Measurements from ENCODE around the gene SAP30L.

The SAP30L gene

GRCh38 chr5:154478752-154479159 lies 33.0 kb downstream of the SAP30L start:
- Histone ChIP-seq H3K9me3 (no peaks in the 10 kb centered on the region), H3K36me3 (no peaks in the 10 kb centered on the region), H3K4me3 (ENCODE audit: low read depth in 1 of 2, low read length in 1 of 2) (no peak overlapping the region), H3K4me1 (ENCODE audit: control insufficient read depth in 1 of 2, insufficient read depth in 1 of 2, low read depth in 1 of 2, low read length in 1 of 2) (peaks cover 0 to 7% of the 10 kb centered on the region in 2 experiments), H3K27me3 (peaks cover 100% of the 10 kb centered on the region), H3K27ac (no peak overlapping the region)
- TF ChIP-seq, protein P1, sequence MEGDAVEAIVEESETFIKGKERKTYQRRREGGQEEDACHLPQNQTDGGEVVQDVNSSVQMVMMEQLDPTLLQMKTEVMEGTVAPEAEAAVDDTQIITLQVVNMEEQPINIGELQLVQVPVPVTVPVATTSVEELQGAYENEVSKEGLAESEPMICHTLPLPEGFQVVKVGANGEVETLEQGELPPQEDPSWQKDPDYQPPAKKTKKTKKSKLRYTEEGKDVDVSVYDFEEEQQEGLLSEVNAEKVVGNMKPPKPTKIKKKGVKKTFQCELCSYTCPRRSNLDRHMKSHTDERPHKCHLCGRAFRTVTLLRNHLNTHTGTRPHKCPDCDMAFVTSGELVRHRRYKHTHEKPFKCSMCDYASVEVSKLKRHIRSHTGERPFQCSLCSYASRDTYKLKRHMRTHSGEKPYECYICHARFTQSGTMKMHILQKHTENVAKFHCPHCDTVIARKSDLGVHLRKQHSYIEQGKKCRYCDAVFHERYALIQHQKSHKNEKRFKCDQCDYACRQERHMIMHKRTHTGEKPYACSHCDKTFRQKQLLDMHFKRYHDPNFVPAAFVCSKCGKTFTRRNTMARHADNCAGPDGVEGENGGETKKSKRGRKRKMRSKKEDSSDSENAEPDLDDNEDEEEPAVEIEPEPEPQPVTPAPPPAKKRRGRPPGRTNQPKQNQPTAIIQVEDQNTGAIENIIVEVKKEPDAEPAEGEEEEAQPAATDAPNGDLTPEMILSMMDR (IDR thresholded peaks at IDR 0.05), result no peak

DNA sequence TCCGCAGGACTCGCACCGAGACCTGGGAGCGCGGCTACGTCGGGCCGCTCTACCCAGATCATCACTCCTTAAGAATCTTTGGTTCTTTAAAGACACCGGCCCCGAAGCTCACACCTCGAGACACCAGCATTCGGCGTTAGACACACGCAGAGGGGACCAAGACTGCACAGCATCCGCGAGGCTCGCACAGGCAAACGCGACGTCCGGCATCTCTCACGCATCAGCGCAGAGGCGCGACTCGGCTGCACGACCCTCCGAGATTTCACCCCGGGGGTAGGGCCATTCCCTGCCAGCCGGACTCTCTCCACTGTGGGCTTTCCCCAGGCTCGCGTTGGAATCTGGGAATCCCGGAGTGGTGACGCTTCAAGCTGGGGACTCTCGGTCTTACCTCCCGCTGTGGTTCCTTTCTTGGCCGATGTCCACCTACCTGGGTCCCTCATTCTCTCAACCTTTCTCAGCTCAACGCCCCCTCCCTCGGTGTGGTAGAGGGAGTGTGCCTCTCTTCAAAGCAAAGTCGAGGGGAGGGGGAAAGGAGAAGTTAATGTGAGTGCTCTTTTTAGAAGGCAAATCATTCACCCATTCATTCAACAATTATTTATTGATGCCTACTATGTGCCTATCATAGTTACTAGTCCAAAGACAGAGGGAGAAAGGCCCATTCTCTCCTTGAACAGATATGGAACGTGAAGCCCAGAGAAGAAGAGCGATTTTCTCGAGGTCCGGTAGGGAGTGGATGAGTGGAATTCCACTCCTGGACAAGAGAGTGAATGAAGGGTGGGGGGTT lies 33.6 kb downstream of the SAP30L start:
- H3K4me1 ChIP-seq (ENCODE audit: control insufficient read depth in 1 of 2, insufficient read depth in 1 of 2, low read depth in 1 of 2, low read length in 1 of 2), result peaks cover 0 to 7% of the 10 kb centered on the region in 2 experiments
- peaks cover 100% of the 10 kb centered on the region for H3K27me3 ChIP-seq
- H3K36me3 ChIP-seq, result no peaks in the 10 kb centered on the region
- H3K9me3 ChIP-seq, result no peaks in the 10 kb centered on the region
- H3K4me3 ChIP-seq (ENCODE audit: low read depth in 1 of 2, low read length in 1 of 2), result no peak overlapping the region
- H3K27ac ChIP-seq, result no peak overlapping the region
- TF ChIP-seq, protein P1 (IDR thresholded peaks at IDR 0.05), result no peak

DNA sequence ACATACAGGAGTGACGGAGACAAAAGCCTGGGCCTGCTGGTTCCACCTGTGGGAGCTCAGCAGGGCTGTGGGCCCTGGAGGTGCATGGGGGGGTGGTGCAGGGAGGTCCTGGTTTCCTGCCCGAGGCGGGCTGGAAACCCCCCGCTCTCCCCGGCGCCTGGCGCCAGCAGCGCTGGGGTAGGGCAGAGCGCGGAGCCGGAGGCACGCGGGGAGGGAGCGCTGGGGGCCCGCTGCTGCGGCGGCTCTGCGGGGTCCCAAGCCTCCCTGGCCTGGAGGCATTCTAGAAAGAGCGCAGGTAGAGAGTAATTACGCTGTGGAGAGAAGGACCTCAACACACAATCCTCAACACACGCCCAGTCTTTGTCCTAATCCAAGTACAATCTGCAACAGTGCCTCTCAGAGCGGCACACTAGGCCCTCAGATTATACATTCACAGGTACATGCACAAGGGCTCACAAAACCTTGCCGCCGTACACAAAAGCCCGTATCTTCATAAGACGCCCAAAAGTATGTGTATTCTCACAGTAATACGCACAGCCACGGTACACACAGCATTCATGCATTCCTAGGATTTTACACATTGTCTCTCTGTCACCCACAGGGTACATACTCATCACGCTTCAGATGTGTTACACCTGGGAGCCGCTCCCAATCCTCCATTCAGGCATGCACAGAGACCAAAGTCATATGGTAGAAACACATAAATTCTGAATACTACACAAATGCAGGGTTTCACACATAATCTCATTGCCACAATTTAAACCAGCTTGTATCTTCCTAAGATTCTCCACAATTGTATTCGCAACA lies 34.4 kb downstream of the SAP30L start:
- Histone ChIP-seq H3K27ac (no peak overlapping the region), H3K9me3 (no peaks in the 10 kb centered on the region), H3K4me3 (ENCODE audit: low read depth in 1 of 2, low read length in 1 of 2) (no peak overlapping the region), H3K36me3 (no peaks in the 10 kb centered on the region), H3K4me1 (ENCODE audit: control insufficient read depth in 1 of 2, insufficient read depth in 1 of 2, low read depth in 1 of 2, low read length in 1 of 2) (peaks cover 0 to 7% of the 10 kb centered on the region in 2 experiments), H3K27me3 (peaks cover 100% of the 10 kb centered on the region)
- TF ChIP-seq, protein P1 (IDR thresholded peaks at IDR 0.05), result no peak

GRCh38 chr5:154480847-154481246 lies 35.0 kb downstream of the SAP30L start:
- peaks cover 0 to 7% of the 10 kb centered on the region in 2 experiments for H3K4me1 ChIP-seq (ENCODE audit: control insufficient read depth in 1 of 2, insufficient read depth in 1 of 2, low read depth in 1 of 2, low read length in 1 of 2)

DNA sequence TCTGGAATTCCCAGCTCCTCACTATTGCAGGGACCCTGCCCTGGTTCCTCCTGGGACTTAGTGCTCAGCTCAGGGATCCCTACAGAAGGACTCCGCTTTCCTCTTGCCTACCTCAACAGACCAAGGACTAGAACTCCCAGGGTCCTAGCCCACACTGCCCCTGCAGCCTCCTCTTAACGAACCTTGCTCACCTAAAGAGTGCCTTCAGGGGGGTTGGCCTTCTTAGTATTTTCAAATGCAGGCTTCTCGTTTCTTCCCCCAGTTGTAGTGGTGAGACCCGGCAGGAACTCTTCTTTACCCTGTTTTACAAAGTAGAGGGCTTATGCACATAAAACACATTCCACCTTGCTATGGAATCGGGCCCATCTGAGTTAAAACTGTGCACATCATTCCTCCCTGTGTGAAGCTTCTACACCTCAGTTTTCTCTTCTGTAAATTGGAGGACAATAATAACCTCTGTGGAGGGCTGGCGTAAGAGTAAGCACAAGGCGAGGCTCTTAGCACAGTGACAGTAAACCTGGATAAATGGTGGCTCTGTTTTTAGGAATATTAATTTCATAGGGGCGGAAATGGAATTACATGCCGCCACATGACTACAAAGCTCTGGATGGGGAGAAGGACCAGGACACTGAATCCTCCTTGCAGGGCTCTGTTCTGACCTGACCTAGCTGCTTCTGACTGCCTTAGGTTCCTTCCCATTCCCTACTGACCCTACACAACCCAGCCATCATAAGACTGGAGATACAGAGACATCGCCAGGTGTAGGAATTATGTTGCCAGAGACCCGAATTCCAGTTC lies 36.0 kb downstream of the SAP30L start:
- Histone ChIP-seq H3K4me3 (ENCODE audit: low read depth in 1 of 2, low read length in 1 of 2) (no peak overlapping the region), H3K27ac (no peak overlapping the region), H3K9me3 (no peaks in the 10 kb centered on the region), H3K4me1 (ENCODE audit: control insufficient read depth in 1 of 2, insufficient read depth in 1 of 2, low read depth in 1 of 2, low read length in 1 of 2) (no peaks in the 10 kb centered on the region), H3K36me3 (no peaks in the 10 kb centered on the region), H3K27me3 (peaks cover 100% of the 10 kb centered on the region)
- TF ChIP-seq, protein P1 (IDR thresholded peaks at IDR 0.05), result no peak

More at GRCh38 chr5:154480847-154481246, 35.0 kb downstream of the SAP30L start:
- TF ChIP-seq, protein P1 (IDR thresholded peaks at IDR 0.05), result no peak
- H3K4me3 ChIP-seq (ENCODE audit: low read depth in 1 of 2, low read length in 1 of 2), result no peak overlapping the region
- peaks cover 100% of the 10 kb centered on the region for H3K27me3 ChIP-seq
- no peaks in the 10 kb centered on the region for H3K36me3 ChIP-seq
- H3K27ac ChIP-seq, result no peak overlapping the region
- H3K9me3 ChIP-seq, result no peaks in the 10 kb centered on the region

Measured in neutrophil (primary cell).